ENCODE results near the gene EIF2AK3.

Gene EIF2AK3

DNA sequence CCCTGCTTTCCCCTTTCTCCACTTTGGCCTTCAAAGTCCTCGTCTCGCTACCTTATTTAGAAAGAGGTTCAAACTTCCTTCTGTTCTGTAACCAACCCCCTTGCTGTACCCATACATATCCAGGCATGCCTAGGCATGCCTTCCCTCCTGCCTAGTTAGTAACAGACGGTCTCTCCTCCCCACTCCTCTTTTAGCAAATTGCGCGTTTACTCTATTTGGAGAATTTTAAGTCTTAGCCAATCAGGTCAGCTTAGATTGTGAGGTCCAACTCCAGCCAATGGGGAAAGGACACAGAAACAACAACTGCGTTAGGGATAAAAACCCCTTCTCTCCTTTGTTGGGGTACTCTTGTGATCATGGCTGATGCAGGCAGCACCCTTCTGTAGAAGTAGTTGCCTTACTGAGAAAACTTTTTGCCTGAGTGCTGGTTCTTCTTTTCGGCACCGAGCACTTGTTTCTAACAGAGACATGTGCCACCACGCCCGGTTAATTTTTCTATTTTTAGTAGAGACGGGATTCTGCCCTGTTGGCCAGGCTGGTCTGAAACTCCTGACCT lies 88.8 kb downstream of the EIF2AK3 start:
- no peak for DNase-seq

DNA sequence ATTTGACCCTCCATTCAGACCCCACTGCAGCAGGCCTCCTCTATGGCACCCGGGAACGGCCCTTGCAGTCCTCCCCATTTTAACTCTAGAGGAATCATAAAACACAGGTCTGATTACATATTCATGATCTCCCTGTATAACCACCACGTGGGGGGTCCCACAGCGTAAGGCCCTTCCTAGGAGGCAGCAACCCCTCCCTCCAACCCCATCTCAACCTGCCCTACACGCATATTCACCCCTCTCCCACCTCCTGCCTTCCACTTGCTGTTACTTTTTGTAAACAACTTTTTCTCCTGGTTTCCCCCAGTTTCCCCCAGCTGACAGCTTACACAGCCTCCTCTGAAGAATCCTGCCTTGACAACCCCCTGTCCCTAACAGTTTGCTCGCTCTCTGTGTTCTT lies 89.6 kb downstream of the EIF2AK3 start:
- DNase-seq: no peak

- DNase-seq: no peak
Measured at GRCh38 chr2:88530081-88530480, 97.2 kb downstream of the EIF2AK3 start.

DNA sequence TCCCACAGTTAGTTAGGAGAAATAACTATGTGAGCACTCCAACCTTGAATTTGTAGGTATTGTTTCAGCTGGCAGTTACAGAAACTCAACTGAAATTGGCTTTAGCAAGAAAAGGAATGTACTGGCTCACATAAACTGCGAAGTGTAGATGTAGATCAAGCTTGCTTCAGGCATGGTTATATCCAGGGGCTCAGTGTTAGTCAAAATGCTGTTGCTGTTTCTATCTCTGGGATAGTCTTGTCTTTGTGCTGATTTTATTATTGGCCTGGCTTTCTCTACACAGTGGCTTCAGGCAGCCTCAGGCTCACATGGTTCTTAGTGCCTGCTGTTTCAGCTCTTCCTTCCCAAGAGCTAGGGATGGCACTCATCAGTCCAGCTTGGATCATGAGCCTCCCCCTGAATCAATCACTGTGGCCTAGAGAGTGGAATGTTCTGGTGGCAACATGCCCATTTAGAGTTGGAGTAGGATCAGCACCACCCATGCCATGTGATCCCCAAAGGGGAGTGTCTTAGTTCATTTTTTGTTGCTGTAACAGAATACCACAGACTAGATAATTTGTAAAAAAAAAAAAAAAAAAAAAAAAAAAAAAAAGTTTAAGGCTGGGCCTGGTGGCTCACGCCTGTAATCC lies 105.7 kb downstream of the EIF2AK3 start:
- no peak for DNase-seq

GRCh38 chr2:88517759-88518201 lies 109.5 kb downstream of the EIF2AK3 start:
- DNase-seq: no peak
